Panc1 (cell line): ENCODE data around the gene RXRG.

Experiments
- CTCF ChIP-seq: fragments of 450-650 bp; IDR thresholded peaks from 2 replicates; pipeline ENCODE4 v1.5.1; 2017; ENCODE audit warnings: mild to moderate bottlenecking
- POLR2AphosphoS5 ChIP-seq: IDR thresholded peaks from 2 replicates; pipeline ENCODE4 v1.6.1; 2012; ENCODE audit warnings: mild to moderate bottlenecking, low read depth, low read length, moderate library complexity
- REST ChIP-seq, 2 experiments: IDR thresholded peaks; 2 replicates each; pipeline ENCODE4 v1.6.1; 2011 to 2012; ENCODE audit warnings: low read depth in 2 of 2, control low read depth in 1 of 2, low read length in 1 of 2, mild to moderate bottlenecking in 1 of 2, moderate library complexity in 1 of 2; ENCODE audit not compliant: insufficient read depth in 1 of 2
- SIN3A ChIP-seq: IDR thresholded peaks from 2 replicates; pipeline ENCODE4 v1.6.1; 2012; ENCODE audit warnings: low read depth, mild to moderate bottlenecking, low read length, moderate library complexity, borderline replicate concordance; ENCODE audit not compliant: insufficient read depth
- TCF7L2 ChIP-seq: IDR thresholded peaks from 2 replicates; pipeline ENCODE4 v1.6.1; 2011; ENCODE audit warnings: mild to moderate bottlenecking, low read depth, low read length, inconsistent platforms

GRCh38 chr1:165395901-165396300 is 49.0 kb downstream of the RXRG start:
- no peak for TF ChIP-seq CTCF
- TF ChIP-seq SIN3A = no peak
- TF ChIP-seq POLR2AphosphoS5 = no peak
- TF ChIP-seq REST (IDR thresholded peaks at IDR 0.05; ENCODE audit: insufficient read depth in 1 of 2, low read depth in 2 of 2, low read length in 1 of 2) = no peak
- no peak for TF ChIP-seq TCF7L2
